Tibial nerve (tissue), 4 donors: ENCODE results near the gene TRIM34.

Experiments used
- CTCF ChIP-seq, 5 experiments: fragments of 200-600 bp in 3 of 5; fragments of 450-650 bp in 2 of 5; sonication (generic) in 3 of 5; IDR thresholded peaks; one replicate each; pipeline ENCODE4 v1.5.1; 2016 to 2019; ENCODE audit warnings: antibody characterized with exemption in 5 of 5, mild to moderate bottlenecking in 3 of 5, moderate library complexity in 2 of 5
- EP300 ChIP-seq, 2 donors: sonication (generic); formaldehyde crosslinking; IDR thresholded peaks; one replicate each; pipeline ENCODE4 v1.6.1; 2017; ENCODE audit warnings: antibody characterized with exemption in 2 of 2, mild to moderate bottlenecking in 1 of 2
- POLR2A ChIP-seq, 2 donors: fragments of 450-650 bp; IDR thresholded peaks; one replicate each; pipeline ENCODE4 v1.6.1; 2017; ENCODE audit warnings: antibody characterized with exemption in 2 of 2, mild to moderate bottlenecking in 2 of 2, moderate library complexity in 2 of 2

DNA sequence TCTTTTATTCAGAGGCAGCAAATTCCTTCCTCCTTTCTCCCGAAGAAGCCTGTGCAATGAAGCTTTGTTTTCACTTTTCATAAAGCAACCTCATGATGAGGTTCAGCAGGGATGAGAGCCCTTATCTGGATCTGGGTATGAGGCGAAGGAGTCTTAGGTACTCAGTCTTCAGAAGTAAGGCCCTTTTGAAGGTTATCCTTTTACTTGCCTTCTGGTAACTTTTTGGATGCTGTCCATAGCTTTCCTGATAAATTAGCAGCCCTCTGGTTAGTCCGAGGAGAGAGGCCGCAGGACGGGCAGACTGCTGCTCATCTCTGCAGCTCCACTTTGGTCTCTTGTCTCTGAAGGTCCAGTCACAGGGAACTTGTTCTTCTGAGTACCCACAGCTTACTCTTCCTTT, 65.9 kb downstream of the TRIM34 start:
- TF ChIP-seq CTCF (IDR thresholded peaks at IDR 0.05) (no peak), POLR2A (IDR thresholded peaks at IDR 0.05) (peak in 1 of 2 donors; percentile 11), EP300 (IDR thresholded peaks at IDR 0.05) (peak in 1 of 2 donors; percentile 21)
